GM21367 (cell line): Measurements from ENCODE around the gene G2E3.
A peak's percentile ranks its signal among the peaks of the same experiment; 100 is the strongest.
"Not testable (repeated sequence)": the region's sequence is repeated elsewhere in the genome, so short reads cannot be mapped to it uniquely, and the experiment has no call there.

ENCODE experiments used
- ATAC-seq: cut with Tn5 transposase; IDR thresholded peaks from one replicate; pipeline ENCODE4 v1.9.1; 2021; ENCODE audit not compliant: unreplicated experiment

Gene G2E3

DNA sequence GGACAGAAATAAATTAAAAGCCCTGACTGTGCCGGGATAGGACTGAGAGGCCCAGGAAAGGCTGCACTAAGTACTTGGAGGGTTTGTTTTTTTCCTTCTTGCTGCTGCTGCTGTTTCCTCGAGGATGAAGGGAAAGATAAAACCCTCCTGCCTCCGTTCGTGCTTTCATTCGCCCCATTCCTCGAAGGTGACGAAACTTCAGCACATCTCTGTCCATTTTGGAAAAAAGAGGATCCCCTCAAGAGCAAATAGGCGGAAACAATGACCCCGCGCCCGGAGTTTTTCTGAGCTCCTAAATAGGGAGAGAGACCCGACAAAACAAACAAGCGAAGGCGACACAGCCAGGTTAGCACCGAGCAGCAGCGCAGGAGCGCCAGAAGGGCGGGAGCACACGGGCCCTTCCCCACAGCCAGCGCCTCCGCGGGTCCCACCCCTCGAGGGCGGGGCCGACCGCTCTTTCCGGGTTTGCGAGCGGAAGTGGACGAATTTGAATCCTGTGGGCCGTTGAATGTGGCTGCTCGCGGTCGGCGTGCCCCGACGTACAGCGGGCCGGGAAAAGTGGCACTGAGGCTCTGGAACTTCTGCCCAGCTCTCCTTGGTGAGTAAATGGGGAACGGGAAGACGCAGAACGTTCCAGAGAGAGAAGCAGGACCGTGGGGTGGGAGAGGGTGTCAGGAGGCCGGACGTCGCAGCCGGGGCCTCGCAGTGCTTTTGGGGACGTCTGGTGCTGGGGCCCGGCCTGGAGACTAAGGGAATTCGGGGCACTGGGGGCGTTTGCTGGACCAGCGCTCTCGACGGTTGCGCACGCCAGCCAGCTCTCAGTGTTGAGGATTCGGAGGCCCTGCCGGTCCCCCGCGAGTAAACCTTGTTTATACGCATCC is at the start of gene G2E3:
Gene G2E3, plus strand, starts transcription at position 484 of the 881 bp plus-strand sequence. CDS start 21,922 bp downstream, outside the sequence.
- peak; percentile 99 for ATAC-seq

DNA sequence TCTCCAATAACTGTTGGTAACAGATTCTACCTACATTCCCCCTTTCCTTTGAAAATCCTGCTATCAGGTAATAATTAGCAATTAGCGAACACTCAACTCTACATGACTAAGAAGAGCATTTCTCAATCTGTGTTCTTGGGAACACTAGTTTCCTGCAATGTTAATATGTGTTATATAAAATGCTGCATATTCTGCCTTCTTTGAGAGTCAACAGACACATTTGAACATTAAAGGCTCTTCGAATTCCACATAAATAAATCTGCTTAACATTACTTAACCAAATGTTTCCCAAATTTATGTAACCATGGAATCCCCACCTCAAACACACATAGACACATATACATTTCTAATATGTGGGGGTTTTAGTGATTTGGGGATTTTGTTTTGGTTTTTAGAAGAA is 41.2 kb upstream of the G2E3 start:
- ATAC-seq = no peak

GRCh38 chr14:30518867-30519560 is 39.9 kb upstream of the G2E3 start:
- ATAC-seq = no peak

- ATAC-seq = no peak
Measured at GRCh38 chr14:30519961-30520360, 39.0 kb upstream of the G2E3 start.

DNA sequence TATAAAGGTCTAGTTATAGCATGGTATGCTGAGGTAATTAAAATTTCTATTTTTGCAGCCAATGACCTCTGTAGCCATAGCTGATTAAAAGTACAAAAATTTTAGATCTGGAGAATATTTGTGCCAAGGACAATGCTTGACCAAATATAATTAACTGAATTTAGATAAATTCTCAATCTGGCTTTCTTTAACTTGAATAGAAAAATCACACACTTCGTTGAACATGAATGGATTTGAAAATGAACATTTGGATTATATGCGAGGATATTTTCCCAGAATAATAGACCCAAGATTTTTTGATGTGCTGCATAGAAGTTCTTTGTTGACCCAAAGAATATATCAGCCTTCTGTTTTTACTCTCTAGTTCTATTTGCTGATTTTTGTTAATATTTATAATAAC is 38.4 kb upstream of the G2E3 start:
- ATAC-seq = no peak

DNA sequence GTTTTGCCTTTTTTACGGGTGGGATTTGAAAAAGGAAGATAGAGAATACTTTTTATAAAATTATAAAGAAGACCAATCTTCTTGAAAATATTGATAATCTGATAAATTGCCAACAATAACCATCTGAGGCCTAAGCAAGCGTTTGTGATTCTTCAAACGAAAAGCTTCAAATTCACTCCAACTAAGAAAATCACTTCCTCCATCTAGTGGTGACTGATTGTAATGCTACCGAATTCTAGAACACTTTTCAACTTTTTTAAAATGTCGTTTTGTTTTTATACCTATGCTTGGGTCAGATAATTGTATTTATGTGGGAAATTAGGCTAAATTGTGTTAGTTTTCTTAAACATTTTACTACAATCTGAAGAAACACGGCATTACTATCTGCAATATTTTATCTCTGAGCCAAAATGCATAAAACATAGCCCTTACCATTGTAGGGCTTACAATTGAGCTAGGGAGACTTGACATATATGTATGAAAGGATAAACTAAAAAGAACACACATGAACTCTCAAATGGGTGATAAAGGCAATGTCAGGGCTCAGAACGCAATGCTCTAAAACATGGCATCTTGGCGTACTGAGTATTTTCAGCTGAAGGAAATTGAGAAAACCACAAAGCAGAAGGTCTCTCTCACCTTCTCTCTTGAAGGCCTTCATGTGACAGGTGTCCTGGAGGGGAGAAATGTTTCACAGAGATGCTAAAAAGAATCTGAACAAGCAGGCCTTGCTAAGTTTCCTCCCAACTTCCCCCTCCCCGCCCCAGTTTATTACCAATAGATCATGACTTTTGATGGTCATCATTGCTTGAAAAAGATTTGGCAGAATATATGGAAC is 36.8 kb upstream of the G2E3 start:
- no peak for ATAC-seq

- no peak for ATAC-seq
Measured at GRCh38 chr14:30525833-30526232, 33.1 kb upstream of the G2E3 start.

- no peak for ATAC-seq
Measured at GRCh38 chr14:30527196-30527595, 31.8 kb upstream of the G2E3 start.

DNA sequence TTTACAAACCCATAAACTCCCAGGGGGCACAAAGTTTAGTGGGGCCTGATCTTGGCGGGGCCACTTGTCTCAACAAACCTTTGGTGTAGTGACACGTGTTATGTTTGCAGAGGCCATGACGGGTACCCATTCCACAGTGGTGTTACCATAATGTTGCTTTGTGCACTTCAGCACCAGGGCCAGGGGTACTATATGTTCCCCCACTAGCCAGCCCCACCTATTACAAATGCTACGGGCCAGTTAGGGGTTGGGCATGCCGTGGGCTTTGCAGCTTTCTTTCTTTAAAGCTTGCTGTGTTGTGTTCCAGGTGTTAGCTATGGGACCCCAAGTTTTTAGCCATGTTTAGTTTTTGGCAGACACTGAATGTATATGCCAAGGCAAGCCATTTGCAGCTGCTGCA is 30.8 kb upstream of the G2E3 start:
- ATAC-seq = no peak

DNA sequence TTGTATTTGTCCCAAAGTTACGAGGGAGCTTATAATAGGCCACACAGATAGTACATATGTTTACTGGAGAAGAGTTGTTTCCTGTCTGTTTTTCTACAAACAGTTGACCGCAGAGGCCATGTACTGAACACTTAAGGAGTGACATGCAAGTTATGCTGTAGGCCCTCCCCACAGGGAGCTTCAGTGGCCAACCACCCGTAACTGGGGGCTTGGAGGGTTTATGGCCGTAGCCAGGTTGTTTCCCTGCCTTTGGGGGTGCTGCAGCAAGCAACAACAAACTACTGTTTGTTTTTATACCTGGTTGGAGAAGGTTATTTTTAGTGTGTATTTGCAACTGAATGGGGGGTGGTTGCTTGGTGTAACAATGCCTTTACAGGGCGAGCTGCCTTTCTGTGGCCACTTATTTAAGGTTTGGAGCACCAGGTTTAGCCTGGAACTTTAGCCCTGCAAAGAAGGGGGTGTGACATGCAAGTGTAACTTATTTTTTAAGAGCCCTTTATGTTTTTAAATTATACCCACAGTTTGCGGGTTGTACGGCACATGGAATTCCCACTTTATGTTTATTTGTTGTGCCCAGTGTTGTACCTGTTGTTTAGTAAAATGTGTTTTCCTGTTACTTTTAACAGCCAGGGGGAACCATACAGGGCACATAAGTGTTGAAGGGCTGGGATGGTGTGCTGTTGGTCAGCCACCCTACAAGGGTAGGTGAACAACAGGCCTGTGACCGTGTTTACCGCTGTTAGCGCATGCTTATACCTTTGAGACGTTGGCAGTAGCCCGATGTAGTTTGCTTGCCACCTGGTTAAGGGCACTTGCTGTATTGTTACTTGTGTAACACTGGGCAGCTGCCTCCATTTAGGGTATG is 29.9 kb upstream of the G2E3 start:
- ATAC-seq = no peak

DNA sequence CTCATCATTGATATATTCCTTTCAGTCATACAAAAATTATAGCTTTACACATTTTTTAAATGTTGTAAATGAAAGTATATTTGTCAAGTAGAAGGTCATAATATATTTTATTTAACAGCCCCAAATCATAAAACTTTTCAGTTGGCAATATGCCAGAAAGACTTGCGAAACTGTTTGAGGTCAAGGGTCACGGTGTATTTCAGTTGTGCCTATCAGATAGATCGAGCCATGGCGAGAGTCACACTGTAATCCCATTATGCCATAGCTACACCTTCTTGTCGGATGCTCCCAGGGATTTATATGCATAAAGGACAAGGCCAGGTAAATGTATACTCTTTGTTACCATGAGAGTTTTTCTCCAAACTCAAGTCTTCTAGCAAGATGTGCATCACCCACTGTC is 26.7 kb upstream of the G2E3 start:
- ATAC-seq = no peak

DNA sequence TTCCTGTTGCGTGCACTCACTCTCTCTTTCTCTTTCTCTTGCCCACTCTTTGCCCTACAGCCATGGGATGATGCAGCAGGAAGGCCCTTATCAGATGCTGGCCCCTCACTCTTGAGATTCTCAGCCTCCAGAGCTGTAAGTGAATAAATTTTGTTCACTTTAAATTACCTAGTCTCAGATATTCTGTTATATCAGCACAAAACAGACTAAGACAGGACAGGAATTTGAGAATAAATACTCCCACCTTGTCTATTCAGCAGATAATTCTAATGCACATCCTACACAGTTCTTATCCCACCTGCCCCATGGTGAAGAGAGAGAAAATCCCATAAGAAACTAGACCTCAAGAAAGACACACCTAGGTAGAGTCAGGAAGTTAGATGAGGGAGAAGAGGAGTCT is 25.8 kb upstream of the G2E3 start:
- no peak for ATAC-seq

GRCh38 chr14:30541318-30541717 is 17.6 kb upstream of the G2E3 start:
- ATAC-seq = no peak

- not testable (repeated sequence) for ATAC-seq
Measured at GRCh38 chr14:30546735-30547134, 12.2 kb upstream of the G2E3 start.

DNA sequence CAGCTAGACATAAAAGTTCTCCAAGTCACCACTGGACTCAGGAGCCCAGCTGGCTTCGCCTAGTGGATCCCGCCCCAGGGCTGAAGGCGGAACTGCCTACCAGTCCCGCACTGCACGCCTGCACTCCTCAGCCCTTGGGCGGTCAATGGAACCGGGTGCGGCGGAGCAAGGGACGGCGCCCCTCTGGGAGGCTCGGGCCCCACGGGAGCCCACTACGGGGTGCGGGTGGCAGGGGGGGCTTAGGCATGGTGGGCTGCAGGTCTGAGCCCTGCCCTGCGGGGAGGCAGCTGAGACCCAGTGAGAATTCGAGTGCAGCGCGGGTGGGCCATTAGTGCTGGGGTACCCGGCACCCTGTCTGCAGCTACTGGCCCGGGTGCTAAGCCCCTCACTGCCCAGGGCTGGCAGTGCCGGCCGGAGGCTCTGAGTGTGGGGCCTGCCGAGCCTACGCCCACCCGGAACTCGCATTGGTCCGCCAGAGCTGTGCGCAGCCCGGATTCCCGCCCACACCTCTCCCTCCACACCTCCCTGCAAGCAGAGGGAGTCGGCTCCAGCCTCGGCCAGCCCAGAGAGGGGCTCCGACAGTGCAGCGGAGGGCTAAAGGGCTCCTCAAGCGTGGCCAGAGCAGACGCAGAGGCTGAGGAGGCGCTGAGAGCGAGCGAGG is 11.4 kb upstream of the G2E3 start:
- no peak for ATAC-seq

DNA sequence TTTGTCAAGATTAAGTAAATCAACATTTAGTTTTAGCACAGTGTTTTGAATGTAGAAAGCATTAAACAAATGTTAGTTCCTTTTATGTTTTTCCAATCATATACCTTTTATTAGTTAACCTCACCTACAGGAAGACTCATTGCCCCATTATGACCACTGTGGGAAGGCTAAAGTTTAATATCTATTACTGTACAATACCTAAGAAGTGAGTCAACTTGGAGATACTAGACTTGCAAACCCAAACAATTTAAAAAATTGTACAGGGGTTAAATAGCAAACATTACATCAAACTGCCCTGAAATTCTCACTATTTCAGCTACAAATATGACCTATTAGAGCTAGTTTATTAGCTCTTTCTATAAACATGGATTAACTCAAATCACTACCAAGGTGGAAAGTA is 8.6 kb upstream of the G2E3 start:
- ATAC-seq = no peak

- no peak for ATAC-seq
Measured at GRCh38 chr14:30551460-30551859, 7.5 kb upstream of the G2E3 start.

DNA sequence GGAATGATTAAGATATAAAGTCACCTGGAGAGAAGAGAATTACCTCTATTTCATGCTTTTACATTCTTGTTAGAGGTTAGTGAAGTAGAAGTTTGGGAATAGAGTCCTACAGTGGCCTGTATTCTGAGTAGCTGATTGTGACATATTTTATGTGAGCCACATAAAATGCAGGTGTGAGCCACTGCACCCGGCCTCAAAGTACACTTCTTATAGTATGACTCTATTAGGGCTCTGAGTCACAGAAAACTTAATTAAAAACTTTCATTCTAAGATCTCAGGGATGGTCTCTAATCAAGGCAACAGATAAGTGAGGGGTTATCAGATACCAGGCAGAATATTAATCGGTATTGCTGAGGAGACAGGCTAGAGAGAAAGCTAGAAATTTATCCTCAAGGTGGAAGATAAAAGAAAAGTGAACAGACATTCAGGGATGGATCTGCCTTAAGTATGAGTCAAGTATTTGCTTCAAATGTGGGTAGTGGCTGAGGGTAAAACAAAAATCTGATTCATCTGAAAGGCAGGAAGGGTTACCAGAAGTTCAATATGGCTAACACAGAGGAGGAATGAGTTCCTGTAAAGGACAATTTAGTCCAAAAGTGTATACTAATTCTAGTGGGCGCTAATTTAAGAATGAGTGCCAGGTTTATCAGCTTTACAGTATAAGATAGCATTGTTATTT is 5.5 kb upstream of the G2E3 start:
- ATAC-seq = no peak

DNA sequence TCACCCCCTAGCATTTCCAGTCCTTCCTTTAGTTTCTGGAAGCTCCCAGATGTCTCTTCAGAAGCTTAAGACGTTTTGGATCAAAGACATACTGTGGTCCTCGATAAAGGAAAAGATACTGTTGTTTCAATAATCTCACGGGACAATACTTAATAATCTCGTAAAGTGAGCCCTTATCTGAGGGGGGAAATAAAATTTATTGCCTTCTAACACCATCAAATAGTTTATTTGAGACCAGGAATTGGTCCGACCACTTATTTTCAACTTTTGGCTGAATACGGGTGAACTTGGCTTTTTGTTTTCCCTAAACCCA is 640 bp upstream of the G2E3 start:
- ATAC-seq = no peak

DNA sequence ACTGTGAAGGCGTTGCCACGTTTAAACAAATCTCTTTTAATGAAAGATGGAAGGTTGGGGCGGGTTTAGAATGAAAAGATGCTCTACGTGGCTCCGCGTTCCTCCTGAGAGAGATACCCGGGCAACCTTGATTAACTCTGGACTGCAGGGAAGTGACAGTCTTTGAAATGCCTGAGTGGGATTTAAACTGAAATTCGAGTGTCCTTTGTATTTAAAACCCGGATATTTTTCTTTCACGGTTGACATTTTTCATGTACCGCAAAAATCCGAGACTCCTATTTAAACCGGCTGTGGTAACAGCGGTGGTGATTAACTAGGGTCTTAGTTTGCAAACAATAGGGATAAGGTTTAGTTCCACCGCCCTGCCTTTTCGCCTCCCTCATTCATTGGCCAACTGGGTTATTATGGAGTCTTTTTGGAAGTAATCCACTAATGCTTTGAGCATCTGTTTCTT is 707 bp downstream of the G2E3 start:
- ATAC-seq = no peak
